PC-3 (cell line): ENCODE results near the gene GFRA1. TPM values are rescaled to one million over a fixed set of nuclear protein-coding genes. Genes with fewer than 3 reads are reported as not detected.

Experiments used
- ATAC-seq: fragments of 200-7000 bp; cut with Tn5 transposase; 2 replicates; pipeline ENCODE4 v1.9.1; 2020; ENCODE audit warnings: mild to moderate bottlenecking, moderate library complexity
- BruUV-seq: library from RNA; stranded (reverse); fragments of 400-500 nt; replicated peaks from 2 replicates; lab custom pipeline; 2021; lab: Mats Ljungman, UMichigan
- CTCF ChIA-PET: fragments of 300-600 bp; sonication (Branson Sonifier 250); formaldehyde crosslinking; loops from one replicate; lab custom pipeline; 2022; ENCODE audit warnings: antibody characterized with exemption; lab: Charles Lee
- POLR2A ChIA-PET: fragments of 300-600 bp; sonication (Branson Sonifier 250); formaldehyde crosslinking; loops from one replicate; lab custom pipeline; 2022; ENCODE audit warnings: antibody characterized with exemption; ENCODE audit not compliant: unreplicated experiment; lab: Charles Lee
- DNase-seq: peaks from one replicate; pipeline ENCODE4 v3.0.0-alpha.2; 2015
- H2AFZ ChIP-seq: fragments of 300-600 bp; sonication (generic); 2 replicates; pipeline ENCODE4 v1.6.0; 2016; ENCODE audit warnings: antibody characterized with exemption, low read length
- H3F3A ChIP-seq: fragments of 300-600 bp; sonication (generic); one replicate; pipeline ENCODE4 v1.6.0; 2017; ENCODE audit warnings: antibody characterized with exemption, low read length, control low read depth, mild to moderate bottlenecking; ENCODE audit not compliant: unreplicated experiment
- H3K27ac ChIP-seq: fragments of 300-600 bp; sonication (generic); 2 replicates; pipeline ENCODE4 v1.5.1; 2016; ENCODE audit warnings: mild to moderate bottlenecking, low read length
- H3K27me3 ChIP-seq: fragments of 300-600 bp; sonication (generic); 2 replicates; pipeline ENCODE4 v1.6.1; 2016; ENCODE audit warnings: low read length, mixed read lengths
- H3K36me3 ChIP-seq: fragments of 300-600 bp; sonication (generic); 2 replicates; pipeline ENCODE4 v1.6.1; 2016; ENCODE audit warnings: low read depth, mixed run types, low read length, mixed read lengths
- H3K4me1 ChIP-seq: fragments of 300-600 bp; sonication (generic); 2 replicates; pipeline ENCODE4 v1.5.1; 2016; ENCODE audit warnings: low read length; ENCODE audit not compliant: insufficient read depth
- H3K4me2 ChIP-seq: fragments of 300-600 bp; sonication (generic); 2 replicates; pipeline ENCODE4 v1.6.0; 2016; ENCODE audit warnings: low read length
- H3K4me3 ChIP-seq: fragments of 300-600 bp; sonication (generic); 2 replicates; pipeline ENCODE4 v1.5.1; 2016; ENCODE audit warnings: mild to moderate bottlenecking, low read length, mixed read lengths
- H3K79me2 ChIP-seq: fragments of 300-600 bp; sonication (generic); 2 replicates; pipeline ENCODE4 v1.6.1; 2017; ENCODE audit warnings: low read length, mixed read lengths
- H3K9ac ChIP-seq: fragments of 300-600 bp; sonication (generic); 2 replicates; pipeline ENCODE4 v1.6.0; 2016; ENCODE audit warnings: mild to moderate bottlenecking, low read length
- H3K9me2 ChIP-seq: fragments of 300-600 bp; sonication (generic); replicated peaks from 2 replicates; pipeline ENCODE4 v1.6.1; 2016; ENCODE audit warnings: mixed run types, low read length, mixed read lengths
- H3K9me3 ChIP-seq: fragments of 300-600 bp; sonication (generic); 2 replicates; pipeline ENCODE4 v1.6.1; 2016; ENCODE audit warnings: low read length, mixed read lengths
- H4K20me1 ChIP-seq: fragments of 300-600 bp; sonication (generic); 2 replicates; pipeline ENCODE4 v1.6.1; 2016; ENCODE audit warnings: low read length, mixed read lengths
- EZH2 ChIP-seq: fragments of 300-600 bp; sonication (generic); IDR thresholded peaks from one replicate; pipeline ENCODE4 v1.6.1; 2017; ENCODE audit warnings: antibody characterized with exemption, mild to moderate bottlenecking, low read length; ENCODE audit not compliant: unreplicated experiment
- EZH2phosphoT487 ChIP-seq: fragments of 300-600 bp; sonication (generic); IDR thresholded peaks from 2 replicates; pipeline ENCODE4 v1.6.1; 2018; ENCODE audit warnings: mild to moderate bottlenecking, antibody characterized with exemption, low read length, borderline replicate concordance
- intact Hi-C: fragments of 100-400 bp; cut with micrococcal nuclease; formaldehyde crosslinking; loops from 2 replicates; pipeline ENCODE4 v1.9.0; 2023
- total RNA-seq: library from RNA; depleted of rRNA; stranded (reverse); fragments of >200 nt; gene quantifications from 2 replicates; pipeline ENCODE4 v1.2.3, GENCODE V29; 2014
- TF ChIP-seq, protein P1 (sequence below): fragments of 300-600 bp; sonication (generic); conservative IDR thresholded peaks from 2 replicates; pipeline ENCODE4 v1.5.1; 2017; ENCODE audit warnings: antibody characterized with exemption, low read depth, mild to moderate bottlenecking, low read length

GFRA1 gene
- total RNA-seq, 1 experiment from 2014 or later = not detected

DNA sequence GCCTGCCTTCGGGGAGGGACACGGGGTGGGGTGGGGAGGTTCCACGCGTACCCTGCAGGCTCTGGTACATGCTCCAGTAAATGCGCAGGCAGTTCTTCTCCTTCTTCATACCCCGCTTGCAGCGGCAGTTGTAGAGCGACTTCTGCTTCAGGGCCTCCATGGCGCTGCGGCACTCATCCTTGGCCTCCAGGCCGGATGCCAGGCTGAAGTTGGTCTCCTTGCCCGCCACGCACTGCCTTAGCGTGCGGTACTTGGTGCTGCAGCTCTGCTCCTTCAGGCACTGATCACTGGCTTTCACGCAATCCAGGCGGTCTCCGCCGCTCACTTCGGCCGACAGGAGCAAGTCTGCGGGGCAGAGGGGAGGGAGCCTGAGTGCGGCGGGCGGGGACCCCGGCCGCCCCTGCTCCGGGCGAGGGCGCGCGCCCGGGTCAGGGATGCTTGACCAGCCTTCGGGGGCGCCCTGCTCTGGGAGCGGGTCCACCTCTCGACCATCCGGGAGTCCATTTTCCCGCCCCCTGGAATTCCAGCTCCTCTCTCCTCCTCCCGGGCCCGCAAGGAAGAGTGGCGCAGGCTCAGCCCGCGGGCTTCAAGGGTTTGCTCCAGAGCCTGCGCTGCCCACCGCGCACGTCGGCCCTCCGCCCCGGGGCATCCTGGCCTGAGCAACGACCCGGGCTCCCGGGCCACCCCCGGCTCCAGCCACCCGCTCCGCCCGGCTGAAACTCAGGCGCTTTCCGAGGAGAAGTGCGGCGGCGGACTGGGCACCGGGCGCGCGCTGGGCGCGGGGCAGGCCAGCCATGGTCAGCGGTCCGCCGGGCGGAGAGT, 2.0 kb downstream of the GFRA1 start:
- H3K4me2 ChIP-seq = no peak overlapping the region
- ATAC-seq (no peak), DNase-seq (no peak)
- no peak overlapping the region for H3K27ac ChIP-seq
- no peaks in the 10 kb centered on the region for H3F3A ChIP-seq
- BruUV-seq = no TSS peak
- ChIA-PET POLR2A (no interaction called here), CTCF (no interaction called here)
- H3K79me2 ChIP-seq = no peaks in the 10 kb centered on the region
- no peak overlapping the region for H3K9ac ChIP-seq
- peaks cover 36% of the 10 kb centered on the region for H3K27me3 ChIP-seq
- H4K20me1 ChIP-seq = no peaks in the 10 kb centered on the region
- H3K9me2 ChIP-seq = no peaks in the 10 kb centered on the region
- H2AFZ ChIP-seq = no peak overlapping the region
- TF ChIP-seq EZH2phosphoT487 (no peak), EZH2 (no peak)
- TF ChIP-seq, protein P1, sequence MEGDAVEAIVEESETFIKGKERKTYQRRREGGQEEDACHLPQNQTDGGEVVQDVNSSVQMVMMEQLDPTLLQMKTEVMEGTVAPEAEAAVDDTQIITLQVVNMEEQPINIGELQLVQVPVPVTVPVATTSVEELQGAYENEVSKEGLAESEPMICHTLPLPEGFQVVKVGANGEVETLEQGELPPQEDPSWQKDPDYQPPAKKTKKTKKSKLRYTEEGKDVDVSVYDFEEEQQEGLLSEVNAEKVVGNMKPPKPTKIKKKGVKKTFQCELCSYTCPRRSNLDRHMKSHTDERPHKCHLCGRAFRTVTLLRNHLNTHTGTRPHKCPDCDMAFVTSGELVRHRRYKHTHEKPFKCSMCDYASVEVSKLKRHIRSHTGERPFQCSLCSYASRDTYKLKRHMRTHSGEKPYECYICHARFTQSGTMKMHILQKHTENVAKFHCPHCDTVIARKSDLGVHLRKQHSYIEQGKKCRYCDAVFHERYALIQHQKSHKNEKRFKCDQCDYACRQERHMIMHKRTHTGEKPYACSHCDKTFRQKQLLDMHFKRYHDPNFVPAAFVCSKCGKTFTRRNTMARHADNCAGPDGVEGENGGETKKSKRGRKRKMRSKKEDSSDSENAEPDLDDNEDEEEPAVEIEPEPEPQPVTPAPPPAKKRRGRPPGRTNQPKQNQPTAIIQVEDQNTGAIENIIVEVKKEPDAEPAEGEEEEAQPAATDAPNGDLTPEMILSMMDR = no peak
- H3K36me3 ChIP-seq = no peaks in the 10 kb centered on the region
- no peaks in the 10 kb centered on the region for H3K4me1 ChIP-seq
- intact Hi-C loops = no loop called here
- no peak overlapping the region for H3K4me3 ChIP-seq
- H3K9me3 ChIP-seq = no peaks in the 10 kb centered on the region

DNA sequence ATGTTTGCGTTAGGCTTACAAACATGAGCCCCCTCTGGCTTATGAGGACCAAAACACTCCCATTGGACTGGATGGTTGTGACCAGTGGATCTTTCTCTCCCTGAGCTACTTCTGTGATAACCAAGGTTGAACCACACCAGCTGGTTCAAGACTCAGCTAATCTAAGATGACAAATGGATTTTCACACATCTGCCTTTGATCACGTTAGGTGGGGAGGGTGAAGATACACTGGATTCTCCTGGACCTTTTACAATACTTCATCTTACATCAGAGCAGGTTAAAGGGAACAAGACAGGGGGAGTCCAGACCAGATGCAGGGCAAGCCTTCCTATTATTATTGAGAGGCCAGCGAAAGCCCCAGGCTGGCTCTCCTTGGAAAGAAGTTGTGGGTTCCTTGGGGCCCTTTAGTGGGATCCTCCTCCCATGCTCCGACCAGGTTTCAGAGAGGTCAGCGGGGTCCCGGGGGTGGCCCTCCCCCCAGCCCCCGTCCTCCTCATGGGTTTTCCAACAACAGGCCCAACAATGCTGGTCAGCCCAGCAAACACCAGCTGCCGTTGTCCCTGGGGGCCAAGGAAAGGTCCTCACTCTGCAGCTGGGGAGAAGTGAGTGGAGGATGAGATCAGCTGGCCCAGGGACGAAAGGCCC, 2.8 kb downstream of the GFRA1 start:
- H3K79me2 ChIP-seq = no peaks in the 10 kb centered on the region
- H3K36me3 ChIP-seq = no peaks in the 10 kb centered on the region
- DNase-seq = no peak
- H4K20me1 ChIP-seq = no peaks in the 10 kb centered on the region
- intact Hi-C loops = no loop called here
- H2AFZ ChIP-seq = no peak overlapping the region
- no peak overlapping the region for H3K27ac ChIP-seq
- ChIA-PET CTCF (no interaction called here), POLR2A (no interaction called here)
- H3K9me2 ChIP-seq = no peaks in the 10 kb centered on the region
- no peaks in the 10 kb centered on the region for H3F3A ChIP-seq
- H3K4me3 ChIP-seq = no peak overlapping the region
- peaks cover 34% of the 10 kb centered on the region for H3K27me3 ChIP-seq
- TF ChIP-seq, protein P1 = no peak
- TF ChIP-seq EZH2phosphoT487 (no peak), EZH2 (no peak)
- H3K9me3 ChIP-seq = no peaks in the 10 kb centered on the region
- no peak overlapping the region for H3K4me2 ChIP-seq
- no peak overlapping the region for H3K9ac ChIP-seq
- H3K4me1 ChIP-seq = no peaks in the 10 kb centered on the region
- no TSS peak for BruUV-seq
- ATAC-seq = no peak

DNA sequence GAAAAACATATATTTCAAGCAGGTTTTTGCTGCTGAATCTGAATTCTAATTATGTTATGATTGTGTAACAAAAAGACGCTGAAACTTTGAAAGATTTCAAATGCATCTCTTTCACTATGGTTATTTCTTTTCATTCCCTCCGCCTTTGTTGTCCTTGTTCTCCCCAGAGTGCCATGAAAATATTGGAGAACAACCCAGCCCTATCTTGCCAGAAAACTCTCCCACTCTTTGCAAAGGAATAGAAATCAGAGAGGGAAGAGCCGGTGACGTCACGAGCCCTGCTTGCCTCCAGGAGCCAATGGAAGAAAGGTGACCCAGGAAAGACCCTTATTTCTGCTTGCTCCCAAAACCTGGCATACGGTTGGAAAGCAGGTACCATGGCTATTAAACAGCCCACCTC, 3.4 kb downstream of the GFRA1 start:
- POLR2A ChIA-PET = no interaction called here
- no peaks in the 10 kb centered on the region for H3K79me2 ChIP-seq
- H3F3A ChIP-seq = no peaks in the 10 kb centered on the region
- no peaks in the 10 kb centered on the region for H4K20me1 ChIP-seq
- intact Hi-C loops = no loop called here
- DNase-seq = no peak
- no peak overlapping the region for H2AFZ ChIP-seq
- H3K36me3 ChIP-seq = no peaks in the 10 kb centered on the region
- ATAC-seq = no peak
- TF ChIP-seq EZH2 = no peak
- no peak for TF ChIP-seq EZH2phosphoT487
- TF ChIP-seq, protein P1 = no peak
- H3K4me3 ChIP-seq = no peak overlapping the region
- H3K27me3 ChIP-seq = peaks cover 27% of the 10 kb centered on the region
- CTCF ChIA-PET = no interaction called here
- no peaks in the 10 kb centered on the region for H3K9me2 ChIP-seq
- no peak overlapping the region for H3K4me2 ChIP-seq
- H3K4me1 ChIP-seq = no peaks in the 10 kb centered on the region
- H3K9ac ChIP-seq = no peak overlapping the region
- no peak overlapping the region for H3K27ac ChIP-seq
- no TSS peak for BruUV-seq
- H3K9me3 ChIP-seq = no peaks in the 10 kb centered on the region
